CMK (cell line): ENCODE measurements around the gene CYP1B1.

Source experiments
- DNase-seq: peaks from one replicate; pipeline ENCODE4 v3.0.0-alpha.2; 2010; ENCODE audit warnings: low read depth

Gene CYP1B1

GRCh38 chr2:38074764-38075506 lies 1.0 kb downstream of the CYP1B1 start:
- DNase-seq = no peak

- no peak for DNase-seq
These were observed 1.7 kb downstream of the CYP1B1 start for GRCh38 chr2:38074058-38074763.

DNA sequence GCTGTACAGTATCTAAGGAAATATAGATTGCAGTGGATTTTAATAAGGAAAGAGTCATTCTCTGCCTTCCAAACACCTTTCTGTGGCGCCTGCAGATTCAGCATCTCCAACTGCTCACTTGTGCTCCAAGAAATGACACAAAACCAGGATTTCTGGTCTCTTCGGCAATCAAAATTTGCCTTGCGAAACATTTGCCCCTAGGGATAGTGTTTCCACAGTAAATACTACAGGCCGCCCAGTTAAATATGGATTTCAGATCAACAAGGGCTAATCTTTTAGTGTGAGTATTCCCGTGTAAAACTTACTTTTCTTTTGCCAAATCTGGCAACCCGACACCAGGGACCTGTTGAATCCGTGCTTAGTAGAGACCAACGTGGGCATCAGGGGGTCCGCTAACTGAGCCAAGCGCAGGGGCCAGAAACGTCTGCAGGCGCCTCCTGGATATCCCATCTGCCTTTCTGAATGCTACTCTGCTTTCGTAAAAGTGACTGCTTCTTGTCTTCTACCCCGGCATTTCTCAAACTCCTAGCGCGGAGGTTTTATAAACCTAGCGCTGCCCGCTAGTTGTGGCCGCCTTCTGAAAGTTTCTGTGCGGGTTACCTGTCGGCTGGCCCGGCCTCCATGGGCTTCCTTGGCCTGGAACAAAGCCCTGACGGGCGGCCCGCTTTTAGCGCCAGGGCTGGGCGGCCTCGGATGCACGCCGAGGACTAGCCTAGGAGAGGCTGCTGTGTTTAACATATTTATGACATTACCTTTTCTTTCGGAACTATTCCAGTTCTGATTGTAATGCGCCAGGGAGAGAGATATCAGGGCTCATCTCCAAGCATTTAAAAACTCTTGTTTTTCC lies 2.5 kb downstream of the CYP1B1 start:
- no peak for DNase-seq

- DNase-seq = no peak
These were observed 5.5 kb downstream of the CYP1B1 start for GRCh38 chr2:38070438-38070837.

DNA sequence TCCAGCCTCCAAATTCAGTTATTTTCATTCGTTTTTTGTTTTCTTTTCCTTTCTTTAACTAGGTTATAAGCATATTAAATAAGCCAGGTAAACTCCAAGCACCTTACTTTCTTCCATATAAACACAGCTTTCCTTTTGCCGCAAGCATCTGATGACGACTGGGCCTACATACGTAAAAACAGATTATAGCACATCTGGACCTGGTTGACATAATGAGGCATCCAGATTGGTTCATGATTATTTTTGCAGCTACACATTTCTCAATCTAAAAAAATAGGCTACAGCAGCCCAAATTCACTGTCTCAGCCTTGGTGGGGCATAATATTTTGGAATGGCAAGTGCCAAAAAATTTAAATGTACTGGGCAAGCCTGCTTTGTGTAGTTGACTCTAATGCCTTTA lies 7.7 kb downstream of the CYP1B1 start:
- DNase-seq = no peak

- no peak for DNase-seq
These were observed 9.4 kb downstream of the CYP1B1 start for GRCh38 chr2:38066421-38067115.

- no peak for DNase-seq
These were observed 10.3 kb downstream of the CYP1B1 start for GRCh38 chr2:38065502-38066135.

DNA sequence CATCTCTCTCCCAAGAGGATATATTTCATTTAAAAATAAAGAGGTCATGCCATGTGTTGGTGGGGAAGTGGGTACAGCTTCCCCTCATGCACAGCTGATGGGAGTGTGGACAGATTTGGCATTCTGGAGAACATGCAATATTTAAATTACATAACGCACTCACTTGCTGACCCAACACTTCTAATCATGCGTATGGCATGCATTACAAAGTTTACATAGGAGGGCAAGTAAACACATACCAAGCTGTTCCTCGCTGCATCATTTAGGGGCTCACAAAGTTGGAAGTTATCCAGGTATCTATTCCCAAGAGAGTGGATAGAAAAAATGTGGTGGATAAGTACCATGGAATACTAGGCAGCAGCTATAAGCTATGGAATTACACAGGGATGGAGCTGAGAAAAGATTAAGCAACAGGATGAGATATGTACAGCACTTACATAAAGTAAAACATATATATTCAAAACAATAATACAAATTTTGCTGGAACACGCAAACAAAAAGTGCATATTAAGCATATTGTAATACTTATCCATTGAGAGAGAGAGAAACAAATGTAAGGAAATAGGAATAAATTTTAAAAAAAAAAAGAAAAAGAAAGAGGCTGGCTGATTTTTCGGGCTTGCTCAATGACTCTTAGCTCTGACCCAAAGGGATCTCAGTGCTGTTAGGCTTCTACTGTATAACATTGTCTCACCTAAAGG lies 11.0 kb downstream of the CYP1B1 start:
- no peak for DNase-seq

GRCh38 chr2:38060236-38061018 lies 15.5 kb downstream of the CYP1B1 start:
- DNase-seq = no peak

DNA sequence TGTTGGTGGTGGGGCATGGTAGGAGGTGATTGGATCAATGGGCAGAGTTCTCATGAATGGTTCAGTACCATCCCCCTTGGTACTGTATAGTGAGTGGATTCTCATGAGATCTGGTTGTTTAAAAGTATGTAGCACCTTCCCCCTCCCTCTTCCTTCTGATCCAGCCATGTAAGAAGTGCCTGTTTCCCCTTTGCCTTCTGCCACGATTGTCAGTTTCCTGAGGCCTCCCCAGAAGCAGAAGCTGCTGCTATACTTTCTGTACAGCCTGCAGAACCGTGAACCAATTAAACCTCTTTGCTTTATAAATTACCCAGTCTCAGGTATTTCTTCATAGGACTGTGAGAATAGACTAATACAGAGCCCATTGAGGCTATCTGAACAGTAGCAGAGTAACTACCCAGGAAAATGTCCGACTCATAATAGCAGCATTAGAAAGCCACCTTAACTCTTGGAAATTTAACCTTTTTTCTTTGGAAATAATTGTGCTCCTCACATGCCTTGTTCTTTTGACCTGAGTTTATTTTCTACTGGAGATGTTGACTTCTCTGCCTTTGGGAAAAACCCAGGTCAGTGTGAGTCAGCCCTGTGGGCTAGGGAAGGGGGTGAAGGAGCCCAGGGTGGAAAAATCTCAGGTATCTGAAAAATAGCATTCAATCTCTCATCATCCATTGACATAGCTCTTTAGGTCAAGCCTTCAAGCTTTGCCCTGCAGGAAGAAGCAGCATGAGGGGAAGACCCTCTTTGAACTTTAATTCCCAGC lies 18.1 kb downstream of the CYP1B1 start:
- no peak for DNase-seq

GRCh38 chr2:38056216-38056615 lies 19.7 kb downstream of the CYP1B1 start:
- no peak for DNase-seq

- no peak for DNase-seq
These were observed 30.1 kb downstream of the CYP1B1 start for GRCh38 chr2:38045811-38046210.

DNA sequence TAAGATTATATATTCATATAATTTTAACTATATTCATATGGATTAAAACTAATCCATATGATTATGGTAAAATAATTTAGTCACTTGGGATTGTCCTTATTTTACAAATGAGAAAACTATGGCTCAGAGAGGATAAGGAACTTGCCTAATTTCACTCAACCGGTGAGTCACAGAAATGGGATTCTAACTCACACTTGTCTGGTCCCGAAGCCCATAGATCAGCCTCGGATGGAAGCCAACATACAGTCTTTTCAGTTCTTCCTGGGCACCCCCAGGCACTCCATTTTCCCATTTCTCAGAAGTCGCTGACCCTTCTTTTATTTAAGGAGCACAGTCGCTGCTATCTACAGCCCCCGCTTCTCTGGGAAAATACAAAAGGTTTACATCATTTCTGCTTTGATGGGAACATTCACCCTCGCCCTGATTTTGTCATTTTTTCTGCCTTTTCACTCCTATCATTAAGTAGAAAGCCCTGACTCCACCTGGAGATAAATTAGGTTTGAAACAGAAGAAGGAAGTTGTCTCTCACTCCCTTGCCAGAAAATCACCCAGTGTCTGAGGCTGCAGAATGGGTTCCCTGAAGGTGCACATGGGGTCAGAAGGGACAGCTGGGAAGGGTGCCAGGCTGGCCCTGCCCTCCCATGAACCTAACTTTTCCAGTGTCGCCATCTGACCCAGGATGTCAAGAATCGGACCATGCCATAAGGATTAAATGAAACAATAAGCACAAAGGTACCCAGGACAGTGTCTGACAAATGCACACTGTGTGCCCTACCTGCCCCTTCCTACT lies 36.6 kb downstream of the CYP1B1 start:
- no peak for DNase-seq

- DNase-seq = no peak
These were observed 37.3 kb downstream of the CYP1B1 start for GRCh38 chr2:38038682-38039081.

- no peak for DNase-seq
These were observed 38.0 kb downstream of the CYP1B1 start for GRCh38 chr2:38037757-38038621.

DNA sequence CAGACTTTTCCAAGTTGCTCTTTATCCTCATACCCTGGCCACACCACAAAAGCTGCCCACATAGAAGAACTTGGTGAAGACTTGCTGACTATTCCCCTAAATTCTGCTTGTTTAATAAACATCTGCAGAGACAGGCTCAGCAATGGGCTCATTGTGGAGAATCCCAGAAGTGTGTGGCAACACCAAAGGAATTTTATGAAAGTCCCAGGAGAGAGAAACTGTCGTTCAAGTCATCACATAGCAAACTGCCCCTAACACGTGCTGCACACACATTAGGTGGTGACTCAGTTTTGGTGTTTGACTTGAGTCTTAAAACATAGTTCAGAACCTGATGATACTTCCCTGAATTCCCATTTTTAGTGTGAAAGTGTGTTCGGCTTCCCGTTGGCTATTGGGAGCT lies 38.6 kb downstream of the CYP1B1 start:
- DNase-seq = no peak

DNA sequence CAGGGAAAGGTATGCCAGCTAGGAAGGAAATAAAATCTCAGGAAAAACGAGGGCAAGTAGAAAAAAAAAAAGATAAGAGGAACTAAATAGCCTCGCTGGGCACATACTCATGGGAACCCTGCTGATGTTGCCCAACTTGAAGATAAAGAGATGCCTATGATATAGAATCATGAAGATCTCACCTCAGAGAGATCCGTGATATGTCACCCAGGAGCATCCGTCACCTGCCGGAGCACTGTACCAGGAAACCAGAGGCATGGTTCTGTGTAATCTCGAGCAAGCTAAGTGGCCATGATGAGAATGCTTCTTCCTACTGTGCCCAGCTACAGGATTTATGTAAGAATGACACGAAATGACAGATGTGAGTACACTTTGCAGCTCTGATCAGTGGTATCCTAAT lies 40.0 kb downstream of the CYP1B1 start:
- DNase-seq = no peak

GRCh38 chr2:38033646-38034045 lies 42.3 kb downstream of the CYP1B1 start:
- no peak for DNase-seq
